ENCODE data around the gene RAB28.

The RAB28 gene

DNA sequence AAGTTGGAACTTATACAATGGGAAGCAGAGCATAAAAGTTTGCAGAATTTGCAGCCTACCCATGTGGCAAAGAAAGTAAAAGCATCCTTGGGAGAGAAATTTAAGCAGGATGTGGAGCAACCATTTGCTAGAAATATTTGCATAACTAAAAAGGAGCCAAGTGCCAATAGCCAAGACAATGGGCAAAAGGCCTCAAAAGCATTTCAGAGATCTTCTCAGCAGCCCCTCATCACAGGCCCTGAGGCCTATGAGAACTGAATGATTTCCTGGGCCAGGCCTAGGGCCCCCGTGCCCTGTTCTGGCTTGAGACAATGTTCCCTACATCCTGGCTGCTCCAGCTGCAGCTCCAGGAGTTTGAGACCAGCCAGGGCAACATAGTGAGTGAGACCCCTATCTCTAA, 25.3 kb upstream of the RAB28 start:
- DNase-seq (ENCODE audit: low read depth in 2 of 2) = no peak

DNA sequence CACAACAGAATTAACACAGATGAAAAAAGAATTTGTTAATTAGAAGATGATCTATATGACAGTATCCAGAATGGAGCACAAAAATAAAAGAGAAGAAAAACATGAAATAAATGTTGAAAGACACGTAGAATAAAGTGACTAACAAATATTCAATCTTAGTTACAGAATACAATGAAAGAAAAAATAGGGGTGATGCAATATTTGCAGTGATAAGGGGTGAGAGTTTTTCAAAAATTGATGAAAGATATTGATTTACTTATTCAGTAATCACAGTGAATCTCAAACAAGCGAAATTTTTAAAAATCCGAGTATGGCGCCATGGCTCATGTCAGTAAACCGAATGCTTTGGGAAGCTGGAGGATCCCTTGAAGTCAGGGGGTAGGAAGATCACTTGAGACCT, 20.2 kb upstream of the RAB28 start:
- no peak for DNase-seq (ENCODE audit: low read depth in 2 of 2)

DNA sequence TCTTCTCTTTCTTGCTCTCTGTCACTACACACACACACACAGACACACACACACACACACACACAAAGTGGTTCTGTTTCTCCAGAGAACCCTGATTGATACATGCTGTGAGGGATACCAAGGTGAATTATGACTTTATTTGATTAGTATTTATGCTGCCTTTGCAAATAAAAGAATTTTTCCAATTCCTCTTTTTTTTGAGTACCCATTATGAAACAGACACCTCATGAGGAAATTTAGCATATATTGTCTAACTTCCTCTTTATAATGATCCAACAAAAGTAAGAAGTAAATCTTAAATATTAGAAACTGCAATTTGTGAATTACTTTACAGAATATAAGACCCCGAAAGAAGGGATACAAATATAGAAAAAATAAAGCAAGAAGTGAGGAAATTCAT, 14.3 kb upstream of the RAB28 start:
- no peak for DNase-seq (ENCODE audit: low read depth in 2 of 2)

DNA sequence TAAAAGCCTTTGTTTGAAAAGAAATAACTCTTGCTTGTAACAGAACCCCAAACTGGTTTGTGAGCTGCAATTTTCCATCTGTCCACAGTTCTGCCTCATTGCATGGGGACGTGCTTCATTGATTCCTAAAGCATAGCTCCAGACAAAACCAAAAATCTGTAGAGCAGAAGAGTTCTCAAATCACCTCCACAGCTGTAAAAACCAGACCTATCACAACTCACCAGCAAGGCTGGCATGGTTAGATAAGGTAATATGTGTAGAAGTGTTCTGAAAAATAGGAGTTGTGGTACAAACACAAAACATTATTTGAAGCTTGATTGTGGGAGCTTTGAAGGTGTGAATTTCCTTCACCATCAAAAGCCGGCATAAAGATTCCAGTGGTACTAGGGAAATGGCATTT, 12.5 kb upstream of the RAB28 start:
- no peak for DNase-seq (ENCODE audit: low read depth in 2 of 2)

DNA sequence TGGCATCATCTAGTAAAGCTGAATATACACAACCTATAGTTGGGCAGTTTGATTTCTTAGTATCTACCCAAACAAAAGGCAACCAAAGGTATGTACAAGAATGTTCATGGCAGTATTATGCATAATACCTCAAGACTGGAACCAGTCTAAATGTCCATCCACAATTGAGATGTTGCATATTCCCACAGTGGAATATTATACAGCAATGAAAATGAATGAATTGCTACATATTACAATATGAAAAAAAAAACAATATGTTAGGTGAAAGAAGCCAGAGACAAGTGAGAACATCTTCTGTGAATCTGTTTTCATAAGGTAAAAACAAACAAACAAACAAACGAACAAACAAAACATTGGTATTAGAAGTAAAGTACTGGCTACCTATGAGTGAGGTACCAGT, 11.6 kb upstream of the RAB28 start:
- no peak for DNase-seq (ENCODE audit: low read depth in 2 of 2)

DNA sequence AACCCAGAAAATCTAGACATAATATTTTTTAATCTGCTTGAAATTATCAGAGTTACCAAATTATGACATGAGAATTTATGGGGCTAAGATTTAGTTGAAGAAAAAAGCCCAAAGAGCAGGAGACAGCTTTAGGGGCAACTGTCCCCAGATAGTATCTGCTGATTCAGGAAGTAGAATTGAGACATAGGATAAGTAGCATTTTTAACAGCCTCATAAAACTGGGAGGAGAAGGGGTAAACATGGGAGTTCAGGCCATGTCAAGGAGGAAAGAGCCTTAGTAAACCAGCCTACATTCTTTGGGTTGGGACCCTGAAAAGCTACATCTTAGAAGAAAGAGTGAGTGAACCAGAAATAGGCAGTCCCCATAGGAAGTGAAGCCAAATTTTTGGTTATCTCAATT, 9.7 kb upstream of the RAB28 start:
- no peak for DNase-seq (ENCODE audit: low read depth in 2 of 2)

DNA sequence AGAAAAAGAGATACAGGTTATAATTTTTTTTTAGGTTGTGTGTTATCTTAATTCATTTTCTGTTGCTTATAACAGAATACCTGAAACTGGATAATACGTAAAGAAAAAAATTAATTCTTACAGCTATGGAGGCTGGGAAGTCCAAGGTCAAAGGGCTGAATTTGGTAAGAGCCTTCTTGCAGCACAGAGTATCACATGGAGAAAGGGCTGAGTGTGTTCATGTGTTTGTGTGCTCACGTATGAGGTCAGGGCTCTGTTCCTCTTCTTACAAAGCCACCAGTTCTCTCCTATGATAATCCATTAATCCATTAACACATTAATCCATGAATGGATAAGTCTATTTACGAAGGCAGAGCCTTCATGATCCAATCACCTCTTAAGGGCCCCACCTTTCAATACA, 8.6 kb upstream of the RAB28 start:
- no peak for DNase-seq (ENCODE audit: low read depth in 2 of 2)

DNA sequence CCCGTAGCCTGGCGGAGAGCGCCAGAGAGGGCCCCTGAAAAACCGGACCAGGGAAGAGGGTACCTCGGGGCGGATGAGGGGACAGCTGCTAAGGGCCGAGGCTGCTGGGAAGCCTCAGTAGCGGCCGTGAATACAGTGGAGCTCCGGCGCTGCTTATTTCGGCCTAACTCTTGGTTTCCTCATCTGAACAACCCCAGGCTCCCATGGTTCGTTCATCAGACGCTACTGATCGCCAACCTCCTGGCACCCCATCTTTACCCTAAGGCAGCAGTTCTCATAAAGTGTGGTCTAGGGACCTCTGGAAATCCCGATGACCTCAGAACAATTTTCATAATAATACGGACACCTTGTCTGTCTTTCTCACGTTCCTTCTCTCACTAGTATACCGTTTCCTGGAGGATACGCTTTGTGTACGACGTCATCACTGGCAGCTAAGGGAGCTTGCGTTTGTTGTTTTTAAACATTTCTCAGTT, 645 bp upstream of the RAB28 start:
- DNase-seq (ENCODE audit: low read depth in 2 of 2) = peak in 1 of 2 donors; percentile 2

DNA sequence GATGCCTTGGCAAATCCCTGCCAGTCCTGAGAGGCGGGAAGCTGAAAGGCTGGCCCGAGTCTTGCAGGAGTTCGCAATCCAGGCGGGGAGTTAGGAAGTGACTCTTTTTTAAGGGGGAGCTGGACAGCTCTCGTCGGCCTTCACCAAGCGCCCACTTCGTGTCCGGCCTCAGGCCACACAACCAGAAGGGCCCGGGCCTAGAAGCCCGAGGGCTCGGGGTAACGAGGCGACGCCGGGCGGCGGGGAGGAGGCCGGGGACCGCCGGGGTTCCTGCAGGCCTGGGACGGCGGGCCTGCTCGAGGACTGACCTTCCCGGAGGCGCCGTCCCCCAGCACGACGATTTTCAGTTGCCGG, 395 bp downstream of the RAB28 start:
- DNase-seq (ENCODE audit: low read depth in 2 of 2) = peak; percentile 1

DNA sequence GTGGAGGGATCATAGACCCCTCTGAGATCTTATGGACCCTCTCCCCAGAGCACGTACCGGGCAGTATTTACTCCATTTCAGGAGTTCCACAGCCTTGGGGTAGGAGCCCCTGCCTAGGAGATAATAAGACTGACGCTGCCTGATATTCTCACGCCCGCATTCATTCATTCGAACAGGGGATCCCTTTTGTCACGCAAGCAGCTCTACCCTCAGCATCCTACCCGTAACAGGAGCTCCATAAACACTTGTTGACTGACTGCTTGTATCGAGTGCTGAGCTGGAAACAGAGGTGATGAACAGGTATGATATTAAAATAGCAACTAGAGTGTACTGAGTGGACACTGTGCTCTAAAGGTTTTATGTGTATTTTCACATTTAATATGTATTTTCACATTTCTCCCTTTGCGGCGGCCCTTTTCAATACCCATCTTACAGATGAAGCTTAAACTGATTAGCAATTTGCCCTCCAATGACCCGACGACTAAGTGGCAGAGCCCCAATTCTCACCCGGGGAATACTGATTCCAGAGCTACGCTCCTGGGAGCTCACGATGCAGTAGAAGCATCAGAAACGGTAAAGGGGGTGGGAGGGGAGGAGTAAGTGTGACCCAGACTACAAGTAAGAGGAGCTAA, 888 bp downstream of the RAB28 start:
- DNase-seq (ENCODE audit: low read depth in 2 of 2) = no peak

DNA sequence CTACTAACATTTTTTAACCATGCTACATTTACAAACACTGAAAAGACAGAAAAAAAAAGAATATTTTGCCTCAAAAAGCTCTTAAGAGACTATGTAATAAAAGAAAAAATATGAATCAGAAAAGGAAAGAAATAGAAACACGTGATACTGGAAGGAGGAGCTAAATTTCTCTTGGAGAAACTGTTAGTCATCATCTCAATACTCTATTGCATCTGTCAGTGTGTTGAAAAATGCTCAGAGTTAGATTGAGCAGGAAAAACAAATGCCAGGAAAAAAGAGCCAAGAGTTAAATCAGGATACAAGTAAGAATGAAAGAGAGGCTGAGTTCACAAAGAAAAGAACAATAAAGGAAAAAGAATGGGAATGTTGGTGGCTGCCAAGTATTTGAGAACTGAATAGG, 2.6 kb downstream of the RAB28 start:
- no peak for DNase-seq (ENCODE audit: low read depth in 2 of 2)

DNA sequence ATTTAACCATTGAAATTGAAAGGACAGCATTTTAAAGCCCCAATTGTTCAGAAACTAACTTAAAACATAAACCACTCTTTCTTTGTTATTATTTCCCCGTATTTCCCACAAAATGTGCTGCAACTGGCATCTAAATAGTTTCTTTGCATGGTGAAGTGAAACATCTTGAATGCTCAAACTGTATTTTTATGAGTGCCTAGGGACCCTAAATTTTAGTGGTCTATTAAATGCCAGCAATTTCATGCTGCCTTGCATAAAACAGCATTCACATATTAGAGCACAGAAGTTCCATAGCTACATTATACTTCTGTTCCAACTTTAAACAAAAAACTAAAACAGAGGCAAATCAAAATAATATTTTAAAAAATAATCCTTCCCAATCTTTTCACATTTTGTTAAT, 5.4 kb downstream of the RAB28 start:
- DNase-seq (ENCODE audit: low read depth in 2 of 2) = no peak

DNA sequence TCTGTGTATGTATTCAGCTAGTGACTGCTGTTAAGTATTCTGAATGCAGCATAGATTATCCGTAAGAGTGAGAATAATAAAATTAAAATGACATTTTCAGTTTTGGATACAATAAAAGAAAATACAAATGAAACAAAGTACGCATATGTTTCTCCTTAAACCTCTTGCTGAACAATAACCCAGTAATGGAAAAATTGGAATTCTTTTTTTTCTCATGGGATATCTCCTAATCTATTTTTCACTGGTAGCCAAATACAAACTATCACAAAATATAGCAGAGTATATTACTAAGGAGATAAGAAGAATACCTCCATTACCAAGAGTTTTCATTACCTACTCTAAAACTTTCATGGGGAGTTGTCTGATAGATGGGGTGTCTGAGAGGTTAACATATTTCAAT, 6.0 kb downstream of the RAB28 start:
- DNase-seq (ENCODE audit: low read depth in 2 of 2) = no peak

DNA sequence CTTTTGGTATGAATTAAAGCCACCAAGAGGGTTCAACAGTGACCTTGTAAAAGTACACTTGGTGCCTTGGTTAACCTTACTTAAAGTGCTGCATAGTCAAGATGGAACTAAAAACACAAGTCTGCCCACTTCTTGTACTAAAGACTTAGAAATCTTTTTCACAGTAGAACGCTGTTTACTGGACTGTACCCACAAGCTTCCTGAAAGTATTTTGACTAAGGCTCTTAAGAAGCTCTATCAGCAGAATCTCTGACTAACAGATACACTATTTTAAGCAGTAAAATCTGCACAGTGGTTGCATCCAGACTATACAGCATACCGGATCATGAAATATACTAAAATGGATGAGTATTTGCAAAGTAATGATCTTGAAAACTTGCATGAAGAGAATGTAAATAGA, 7.2 kb downstream of the RAB28 start:
- DNase-seq (ENCODE audit: low read depth in 2 of 2) = no peak

DNA sequence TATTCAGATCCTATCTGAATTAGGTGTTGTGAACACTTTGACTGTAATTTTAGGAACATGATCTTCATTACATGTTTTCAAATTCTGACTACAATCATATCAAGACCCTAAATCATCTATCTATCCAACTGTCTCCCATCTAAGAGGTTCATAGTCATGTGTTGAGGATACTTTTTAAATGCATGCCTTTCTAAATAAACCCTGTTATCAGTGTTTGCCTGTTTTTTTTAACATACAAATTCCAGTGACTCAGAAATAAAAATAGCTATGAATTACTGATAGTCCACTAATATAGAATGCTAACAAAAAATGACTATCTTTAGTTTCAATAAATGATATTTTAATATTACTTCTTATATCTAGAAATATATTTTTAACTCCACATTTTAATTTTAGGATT, 8.0 kb downstream of the RAB28 start:
- DNase-seq (ENCODE audit: low read depth in 2 of 2) = no peak

DNA sequence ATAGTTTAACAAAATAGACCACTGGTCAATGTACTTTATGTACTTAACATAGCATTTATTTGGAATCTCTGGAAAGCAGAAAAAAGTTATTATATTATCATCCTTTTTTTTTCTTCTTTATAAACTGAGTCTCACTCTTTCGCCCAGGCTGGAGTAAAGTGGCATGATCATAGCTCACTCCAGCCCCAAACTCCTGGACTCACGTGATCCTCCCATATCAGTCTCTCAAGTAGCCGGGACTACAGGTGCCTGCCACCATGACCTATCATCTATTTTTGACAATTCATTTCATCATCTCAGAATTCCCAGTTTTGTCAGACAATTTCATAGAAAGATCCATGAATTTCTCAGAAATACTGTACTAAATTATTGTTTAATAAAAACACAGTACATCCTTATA, 12.7 kb downstream of the RAB28 start:
- DNase-seq (ENCODE audit: low read depth in 2 of 2) = no peak

DNA sequence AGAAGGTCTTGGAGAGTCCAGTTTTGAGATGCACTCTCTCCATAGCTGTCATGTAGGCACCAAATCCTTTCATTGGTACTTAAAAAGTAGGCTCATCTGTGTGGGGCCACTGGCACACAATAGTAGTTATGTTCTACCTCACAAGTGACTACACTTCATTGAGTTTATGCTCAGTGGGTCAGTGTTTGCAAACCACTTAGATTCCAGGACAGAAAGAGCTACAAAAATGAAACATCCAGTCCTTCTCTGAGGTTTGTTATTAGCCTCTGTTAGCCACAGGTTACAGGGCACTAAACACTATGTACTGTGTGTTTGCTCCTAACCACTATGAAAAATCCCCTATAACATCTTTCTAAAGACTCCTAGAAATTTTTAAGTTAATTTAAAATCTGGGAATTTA, 13.8 kb downstream of the RAB28 start:
- no peak for DNase-seq (ENCODE audit: low read depth in 2 of 2)

DNA sequence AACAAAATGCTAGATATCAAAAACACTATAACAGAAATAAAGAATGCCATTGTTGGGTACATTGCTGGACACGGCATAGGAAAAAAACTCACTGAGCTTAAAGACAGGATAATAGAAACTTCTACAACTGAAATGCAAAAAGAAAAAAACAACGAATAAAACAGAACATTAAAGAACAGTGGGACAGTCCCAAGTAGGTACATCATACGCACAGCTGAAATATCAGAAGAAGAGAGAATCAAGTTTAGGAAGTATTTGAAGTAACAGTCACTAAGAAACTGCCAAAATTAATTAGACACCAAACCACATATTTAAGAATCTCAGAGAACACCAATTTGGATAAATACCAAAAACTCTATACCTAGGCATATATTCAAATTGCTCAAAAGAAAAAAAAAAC, 19.2 kb downstream of the RAB28 start:
- no peak for DNase-seq (ENCODE audit: low read depth in 2 of 2)

DNA sequence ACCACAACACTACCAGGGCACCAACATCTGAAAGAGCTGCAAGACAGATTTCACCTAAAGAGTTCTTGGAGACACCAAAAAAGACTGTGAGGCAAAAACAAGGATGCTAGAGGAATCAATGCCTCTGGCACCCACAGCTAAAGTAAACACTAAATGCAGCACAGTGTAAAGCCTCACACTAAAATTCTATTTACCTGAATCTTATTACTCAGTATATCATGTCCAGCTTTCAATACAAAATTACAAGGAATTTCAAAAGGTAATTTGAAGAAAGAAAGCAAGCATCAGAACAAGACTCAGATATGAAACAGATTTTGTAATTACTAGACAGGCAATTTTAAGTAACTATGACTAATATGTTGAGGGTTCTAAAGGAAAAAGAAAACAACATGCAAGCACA, 19.6 kb downstream of the RAB28 start:
- no peak for DNase-seq (ENCODE audit: low read depth in 2 of 2)

DNA sequence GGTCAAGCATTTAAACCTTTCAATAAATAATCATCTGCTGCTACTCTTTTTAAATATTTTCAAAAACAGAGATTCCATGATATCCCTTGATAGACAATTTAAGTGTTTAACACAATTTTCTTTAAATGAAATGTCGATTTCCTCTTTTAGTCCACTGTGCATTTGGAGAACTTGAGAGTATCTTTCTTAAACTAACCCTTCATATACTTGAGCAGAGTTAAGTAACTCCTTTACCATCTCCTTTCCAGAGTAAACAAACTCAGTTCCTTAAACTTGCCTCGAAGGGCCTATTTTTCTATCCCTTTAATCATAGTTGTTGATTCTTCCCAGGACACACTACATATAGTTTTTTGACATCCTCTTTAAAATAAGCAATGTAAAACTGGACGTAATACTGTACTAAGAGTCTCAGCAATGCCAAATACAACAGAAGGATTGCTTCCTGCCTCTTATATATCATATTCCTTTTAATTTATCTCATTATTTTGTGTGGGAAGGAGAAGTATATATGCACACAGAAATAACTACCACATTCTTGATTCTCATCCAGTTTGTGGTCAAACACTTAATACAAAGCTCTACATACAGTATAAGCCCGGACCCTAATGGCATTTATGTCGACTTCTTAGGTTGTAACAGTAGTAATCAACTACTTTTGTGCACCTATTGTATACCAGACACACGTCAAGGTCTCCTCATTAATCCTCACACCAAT, 22.8 kb downstream of the RAB28 start:
- no peak for DNase-seq (ENCODE audit: low read depth in 2 of 2)

DNA sequence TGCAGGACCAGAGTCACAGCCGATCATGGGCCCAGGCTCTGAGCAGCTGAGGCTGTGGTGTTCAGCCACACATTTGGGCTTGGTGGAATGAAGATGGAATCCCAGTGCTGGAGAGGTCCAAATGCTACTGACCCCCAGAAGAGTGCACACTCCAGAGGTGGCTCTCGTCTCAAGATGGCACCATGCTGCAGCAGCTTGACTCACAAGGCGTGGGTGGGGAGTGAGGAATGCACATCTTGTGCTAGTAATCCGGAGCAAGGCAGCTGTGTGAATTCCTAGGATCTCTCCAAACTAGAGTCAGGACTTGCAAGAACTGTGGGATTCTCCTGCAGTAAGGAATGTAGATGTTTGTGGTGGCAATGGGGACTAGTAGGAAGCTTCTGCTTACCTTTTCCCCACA, 28.7 kb downstream of the RAB28 start:
- no peak for DNase-seq (ENCODE audit: low read depth in 2 of 2)

DNA sequence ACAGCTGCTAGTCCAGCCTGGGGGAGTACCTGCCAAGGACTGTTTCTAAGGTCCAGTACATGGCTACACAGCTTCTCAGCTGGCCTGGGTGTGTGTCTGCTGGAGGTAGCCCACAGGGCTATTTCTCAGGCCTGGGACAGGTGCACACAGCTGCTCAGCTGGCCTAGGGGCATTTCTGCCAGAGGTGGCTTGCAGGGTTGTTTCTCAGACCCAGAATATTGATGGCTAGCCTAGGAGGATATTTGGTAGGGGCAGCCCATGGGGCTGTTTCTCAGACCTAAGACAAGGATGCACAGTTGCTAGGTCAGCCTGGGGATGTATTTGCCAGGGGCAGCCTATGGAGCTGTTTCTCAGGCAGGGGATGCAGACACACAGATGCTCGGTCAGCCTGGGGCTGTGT, 29.4 kb downstream of the RAB28 start:
- DNase-seq (ENCODE audit: low read depth in 2 of 2) = no peak

DNA sequence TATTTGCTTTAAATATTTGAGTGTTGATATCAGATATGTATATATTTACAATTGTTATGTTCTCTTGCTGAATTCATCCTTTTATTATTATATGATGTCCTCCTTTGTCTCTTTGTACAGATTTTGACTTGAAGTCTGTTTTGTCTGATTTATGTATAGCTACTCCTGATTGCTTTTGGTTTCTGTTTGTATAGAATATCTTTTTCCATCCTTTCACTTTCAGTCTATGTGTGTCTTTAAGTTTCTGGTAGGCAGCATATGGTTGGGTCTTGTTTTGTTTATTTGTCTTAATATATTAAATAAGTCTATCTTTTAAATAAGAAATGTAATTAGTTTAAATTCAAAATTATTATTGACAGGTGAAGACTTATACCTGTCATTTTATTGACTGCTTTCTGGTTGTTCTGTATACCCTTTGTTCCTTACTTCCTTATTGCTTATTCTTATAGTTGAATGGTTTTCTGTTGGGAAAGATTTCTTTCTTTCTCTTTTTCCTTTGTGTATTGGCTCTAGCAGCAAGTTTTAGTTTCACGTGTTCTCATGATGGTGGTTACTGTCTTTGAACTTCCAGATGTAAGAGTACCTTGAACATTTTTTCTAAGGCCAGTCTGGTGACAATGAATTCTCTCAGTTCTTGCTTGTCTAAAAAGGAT, 31.1 kb downstream of the RAB28 start:
- no peak for DNase-seq (ENCODE audit: low read depth in 2 of 2)
